ENCODE data around the gene ST8SIA6. TPM values are rescaled to one million over a fixed set of nuclear protein-coding genes. Genes with fewer than 3 reads are reported as not detected.

ST8SIA6 gene
- total RNA-seq, 1 experiment from 2014 or later: not detected

DNA sequence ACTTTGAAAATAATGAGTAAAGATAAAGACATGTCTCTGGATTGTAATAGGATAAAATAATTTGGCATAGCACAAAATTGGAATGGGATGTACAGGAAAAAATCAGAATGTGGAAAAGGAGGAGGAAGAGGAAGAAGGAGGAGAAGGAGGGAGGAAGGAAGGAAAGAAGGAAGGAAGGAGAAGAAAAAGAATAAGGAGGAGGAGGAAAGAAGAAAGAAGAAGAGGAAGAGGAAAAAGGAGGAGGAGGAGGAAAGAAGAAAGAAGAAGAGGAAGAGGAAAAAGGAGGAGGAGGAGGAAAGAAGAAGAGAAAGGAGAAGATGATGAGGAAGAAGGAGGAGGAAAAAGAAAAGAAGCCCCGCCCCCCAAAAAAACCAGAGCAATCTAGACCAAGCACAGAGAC, 95.9 kb downstream of the ST8SIA6 start:
- Histone ChIP-seq H3K36me3 (ENCODE audit: low read depth, low read length) (no peaks in the 10 kb centered on the region), H3K4me1 (ENCODE audit: insufficient read depth, low read length) (peaks cover 31% of the 10 kb centered on the region), H3K79me2 (ENCODE audit: low read length) (no peaks in the 10 kb centered on the region), H2AFZ (ENCODE audit: low read length) (no peak overlapping the region), H3K4me2 (ENCODE audit: low read length) (no peak overlapping the region), H3K4me3 (ENCODE audit: low read length) (no peak overlapping the region), H3K9me3 (ENCODE audit: low read length) (no peaks in the 10 kb centered on the region), H3F3A (ENCODE audit: low read length, unreplicated experiment) (no peaks in the 10 kb centered on the region), H3K27me3 (ENCODE audit: low read length) (no peaks in the 10 kb centered on the region), H3K27ac (ENCODE audit: low read length) (no peak overlapping the region), H3K9me2 (replicated peaks; ENCODE audit: low read length) (no peaks in the 10 kb centered on the region), H3K9ac (ENCODE audit: low read length) (no peak overlapping the region), H4K20me1 (ENCODE audit: low read length) (no peaks in the 10 kb centered on the region)
- CTCF ChIA-PET: no interaction called here
- DNase-seq (no peak), ATAC-seq (no peak)
- POLR2A ChIA-PET (ENCODE audit: unreplicated experiment): no interaction called here
- no TSS peak for BruUV-seq (replicated peaks)
- no peak for TF ChIP-seq EZH2 (IDR thresholded peaks at IDR 0.05; ENCODE audit: low read length, unreplicated experiment)
- TF ChIP-seq EZH2phosphoT487 (IDR thresholded peaks at IDR 0.05; ENCODE audit: borderline replicate concordance, low read length): no peak
- TF ChIP-seq, protein P1, sequence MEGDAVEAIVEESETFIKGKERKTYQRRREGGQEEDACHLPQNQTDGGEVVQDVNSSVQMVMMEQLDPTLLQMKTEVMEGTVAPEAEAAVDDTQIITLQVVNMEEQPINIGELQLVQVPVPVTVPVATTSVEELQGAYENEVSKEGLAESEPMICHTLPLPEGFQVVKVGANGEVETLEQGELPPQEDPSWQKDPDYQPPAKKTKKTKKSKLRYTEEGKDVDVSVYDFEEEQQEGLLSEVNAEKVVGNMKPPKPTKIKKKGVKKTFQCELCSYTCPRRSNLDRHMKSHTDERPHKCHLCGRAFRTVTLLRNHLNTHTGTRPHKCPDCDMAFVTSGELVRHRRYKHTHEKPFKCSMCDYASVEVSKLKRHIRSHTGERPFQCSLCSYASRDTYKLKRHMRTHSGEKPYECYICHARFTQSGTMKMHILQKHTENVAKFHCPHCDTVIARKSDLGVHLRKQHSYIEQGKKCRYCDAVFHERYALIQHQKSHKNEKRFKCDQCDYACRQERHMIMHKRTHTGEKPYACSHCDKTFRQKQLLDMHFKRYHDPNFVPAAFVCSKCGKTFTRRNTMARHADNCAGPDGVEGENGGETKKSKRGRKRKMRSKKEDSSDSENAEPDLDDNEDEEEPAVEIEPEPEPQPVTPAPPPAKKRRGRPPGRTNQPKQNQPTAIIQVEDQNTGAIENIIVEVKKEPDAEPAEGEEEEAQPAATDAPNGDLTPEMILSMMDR (conservative IDR thresholded peaks at IDR 0.05; ENCODE audit: low read depth, low read length): no peak
- intact Hi-C loops (cut with micrococcal nuclease): loop anchor here (10.0 kb wide), 1 partner anchor 66 kb away; no protein-coding TSS in a partner anchor

DNA sequence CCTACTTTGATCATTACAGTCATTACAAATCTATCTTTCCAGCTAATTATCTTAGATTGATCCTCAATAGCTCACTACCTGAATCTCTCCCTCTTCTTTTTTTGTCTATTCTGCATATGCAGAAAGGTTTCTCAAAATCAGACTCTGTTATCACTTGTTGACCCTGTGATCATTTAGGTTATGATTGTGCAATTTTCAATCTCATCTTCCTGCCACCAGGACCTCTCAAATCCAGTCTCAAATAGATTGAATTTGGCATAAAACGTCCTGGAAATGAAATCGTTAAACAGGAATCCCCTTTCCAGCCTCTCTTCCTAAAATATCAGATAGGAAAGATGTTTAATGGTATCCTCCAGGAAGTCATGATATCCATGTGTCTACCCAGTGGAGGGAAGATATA, 96.6 kb downstream of the ST8SIA6 start:
- Histone ChIP-seq H3K9me3 (ENCODE audit: low read length) (no peaks in the 10 kb centered on the region), H3K79me2 (ENCODE audit: low read length) (no peaks in the 10 kb centered on the region), H3K4me2 (ENCODE audit: low read length) (peak overlapping the region; percentile 29; the same call in 1 of the 2 replicates), H3K4me1 (ENCODE audit: insufficient read depth, low read length) (peaks cover 38% of the 10 kb centered on the region), H3F3A (ENCODE audit: low read length, unreplicated experiment) (no peaks in the 10 kb centered on the region), H2AFZ (ENCODE audit: low read length) (no peak overlapping the region), H3K27ac (ENCODE audit: low read length) (no peak overlapping the region), H3K36me3 (ENCODE audit: low read depth, low read length) (no peaks in the 10 kb centered on the region), H4K20me1 (ENCODE audit: low read length) (no peaks in the 10 kb centered on the region), H3K9ac (ENCODE audit: low read length) (no peak overlapping the region), H3K4me3 (ENCODE audit: low read length) (no peak overlapping the region), H3K27me3 (ENCODE audit: low read length) (no peaks in the 10 kb centered on the region), H3K9me2 (replicated peaks; ENCODE audit: low read length) (no peaks in the 10 kb centered on the region)
- no TSS peak for BruUV-seq (replicated peaks)
- intact Hi-C loops (cut with micrococcal nuclease): loop anchor here (10.0 kb wide), 1 partner anchor 67 kb away; no protein-coding TSS in a partner anchor
- CTCF ChIA-PET: no interaction called here
- POLR2A ChIA-PET (ENCODE audit: unreplicated experiment): no interaction called here
- TF ChIP-seq EZH2phosphoT487 (IDR thresholded peaks at IDR 0.05; ENCODE audit: borderline replicate concordance, low read length) (no peak), EZH2 (IDR thresholded peaks at IDR 0.05; ENCODE audit: low read length, unreplicated experiment) (no peak)
- TF ChIP-seq, protein P1 (conservative IDR thresholded peaks at IDR 0.05; ENCODE audit: low read depth, low read length): no peak
- no peak for ATAC-seq
- no peak for DNase-seq

- peaks cover 41% of the 10 kb centered on the region for H3K4me1 ChIP-seq (ENCODE audit: insufficient read depth, low read length)
- H2AFZ ChIP-seq (ENCODE audit: low read length): no peak overlapping the region
- intact Hi-C loops (cut with micrococcal nuclease): loop anchor here (10.0 kb wide), 1 partner anchor 68 kb away; no protein-coding TSS in a partner anchor
- DNase-seq (no peak), ATAC-seq (no peak)
- H3K9me3 ChIP-seq (ENCODE audit: low read length): no peaks in the 10 kb centered on the region
- no peaks in the 10 kb centered on the region for H4K20me1 ChIP-seq (ENCODE audit: low read length)
- ChIA-PET CTCF (no interaction called here), POLR2A (ENCODE audit: unreplicated experiment) (interaction anchor here (0.6 kb wide), 1 partner anchor 43 kb away, joined by 7 read pairs; no protein-coding TSS in a partner anchor)
- no peaks in the 10 kb centered on the region for H3K36me3 ChIP-seq (ENCODE audit: low read depth, low read length)
- no TSS peak for BruUV-seq (replicated peaks)
- H3K4me3 ChIP-seq (ENCODE audit: low read length): no peak overlapping the region
- H3K79me2 ChIP-seq (ENCODE audit: low read length): no peaks in the 10 kb centered on the region
- no peaks in the 10 kb centered on the region for H3F3A ChIP-seq (ENCODE audit: low read length, unreplicated experiment)
- H3K27me3 ChIP-seq (ENCODE audit: low read length): no peaks in the 10 kb centered on the region
- no peaks in the 10 kb centered on the region for H3K9me2 ChIP-seq (replicated peaks; ENCODE audit: low read length)
- no peak overlapping the region for H3K9ac ChIP-seq (ENCODE audit: low read length)
- no peak overlapping the region for H3K4me2 ChIP-seq (ENCODE audit: low read length)
- no peak overlapping the region for H3K27ac ChIP-seq (ENCODE audit: low read length)
- TF ChIP-seq, protein P1 (conservative IDR thresholded peaks at IDR 0.05; ENCODE audit: low read depth, low read length): no peak
- TF ChIP-seq EZH2 (IDR thresholded peaks at IDR 0.05; ENCODE audit: low read length, unreplicated experiment) (no peak), EZH2phosphoT487 (IDR thresholded peaks at IDR 0.05; ENCODE audit: borderline replicate concordance, low read length) (no peak)
These were observed 97.6 kb downstream of the ST8SIA6 start for GRCh38 chr10:17356820-17357219.
